ENCODE measurements around the gene TAF4. TPM values are rescaled to one million over a fixed set of nuclear protein-coding genes. Genes with fewer than 3 reads are reported as not detected.

The TAF4 gene
- total RNA-seq, 4 donors from 2014 or later = 18.9 to 93.5 (median 31.0) TPM

GRCh38 chr20:62045529-62046285, 20.0 kb downstream of the TAF4 start:
- H3K27ac ChIP-seq = no peak overlapping the region
- no peaks in the 10 kb centered on the region for H3K27me3 ChIP-seq
- H3K4me1 ChIP-seq = no peaks in the 10 kb centered on the region
- H3K9me3 ChIP-seq = no peaks in the 10 kb centered on the region
- peaks cover 0 to 3% (median 0%) of the 10 kb centered on the region in 3 donors for H3K36me3 ChIP-seq
- no peak overlapping the region for H3K4me3 ChIP-seq
- TF ChIP-seq POLR2A (IDR thresholded peaks at IDR 0.05) (no peak), CTCF (IDR thresholded peaks at IDR 0.05) (no peak)
- no peak for DNase-seq

- no peak for DNase-seq
- H3K4me3 ChIP-seq = no peak overlapping the region
- no peaks in the 10 kb centered on the region for H3K9me3 ChIP-seq
- TF ChIP-seq CTCF (IDR thresholded peaks at IDR 0.05) (no peak), POLR2A (IDR thresholded peaks at IDR 0.05) (no peak)
- H3K27ac ChIP-seq = no peak overlapping the region
- peaks cover 0 to 3% (median 0%) of the 10 kb centered on the region in 3 donors for H3K36me3 ChIP-seq
- no peaks in the 10 kb centered on the region for H3K4me1 ChIP-seq
- H3K27me3 ChIP-seq = no peaks in the 10 kb centered on the region
Measured at GRCh38 chr20:62045118-62045517, 20.6 kb downstream of the TAF4 start.

GRCh38 chr20:62044631-62045030, 21.1 kb downstream of the TAF4 start:
- DNase-seq = no peak
- Histone ChIP-seq H3K4me3 (no peak overlapping the region), H3K36me3 (peaks cover 0 to 3% (median 0%) of the 10 kb centered on the region in 3 donors), H3K9me3 (no peaks in the 10 kb centered on the region), H3K27me3 (no peaks in the 10 kb centered on the region), H3K27ac (no peak overlapping the region), H3K4me1 (no peaks in the 10 kb centered on the region)
- TF ChIP-seq CTCF (IDR thresholded peaks at IDR 0.05) (no peak), POLR2A (IDR thresholded peaks at IDR 0.05) (no peak)

GRCh38 chr20:62043131-62043914, 22.4 kb downstream of the TAF4 start:
- H3K9me3 ChIP-seq = no peaks in the 10 kb centered on the region
- TF ChIP-seq POLR2A (IDR thresholded peaks at IDR 0.05) (no peak), CTCF (IDR thresholded peaks at IDR 0.05) (no peak)
- no peak overlapping the region for H3K27ac ChIP-seq

GRCh38 chr20:62042025-62042820, 23.5 kb downstream of the TAF4 start:
- no peak for TF ChIP-seq POLR2A (IDR thresholded peaks at IDR 0.05)
- no peak for TF ChIP-seq CTCF (IDR thresholded peaks at IDR 0.05)
- H3K4me1 ChIP-seq = no peaks in the 10 kb centered on the region
- peaks cover 0 to 3% (median 0%) of the 10 kb centered on the region in 3 donors for H3K36me3 ChIP-seq
- no peaks in the 10 kb centered on the region for H3K27me3 ChIP-seq
- no peak overlapping the region for H3K4me3 ChIP-seq
- H3K9me3 ChIP-seq = no peaks in the 10 kb centered on the region
- no peak for DNase-seq
- H3K27ac ChIP-seq = no peak overlapping the region

More at GRCh38 chr20:62043131-62043914, 22.4 kb downstream of the TAF4 start:
- no peaks in the 10 kb centered on the region for H3K27me3 ChIP-seq
- H3K4me3 ChIP-seq = no peak overlapping the region
- peaks cover 0 to 3% (median 0%) of the 10 kb centered on the region in 3 donors for H3K36me3 ChIP-seq
- DNase-seq = no peak
- no peaks in the 10 kb centered on the region for H3K4me1 ChIP-seq

Measured in Peyer's patch (tissue), 4 donors.